Prostate gland (tissue), 2 donors: ENCODE data around the gene ST3GAL6. TPM values are rescaled to one million over a fixed set of nuclear protein-coding genes. Genes with fewer than 3 reads are reported as not detected.

Experiments used
- DNase-seq: peaks from one replicate; pipeline ENCODE4 v3.0.0-alpha.2; 2019; ENCODE audit warnings: low spot score
- H3K27ac ChIP-seq, 2 donors: fragments of 200-600 bp; sonication (generic); 2 replicates each; pipeline ENCODE4 v1.5.1; 2017 to 2019
- H3K27me3 ChIP-seq: fragments of 200-600 bp; sonication (generic); replicated peaks from 2 replicates; pipeline ENCODE4 v1.5.1; 2019; ENCODE audit not compliant: insufficient read depth
- H3K36me3 ChIP-seq, 2 donors: fragments of 200-600 bp; sonication (generic); 1 replicate in 1 of 2; 2 replicates in 1 of 2; pipeline versions ENCODE4 v1.5.1 to v1.8.1; 2017 to 2019
- H3K4me1 ChIP-seq: fragments of 200-600 bp; sonication (generic); replicated peaks from 2 replicates; pipeline ENCODE4 v1.5.1; 2019
- H3K4me3 ChIP-seq, 2 donors: fragments of 200-600 bp; sonication (generic); 2 replicates each; pipeline ENCODE4 v1.5.1; 2017 to 2019
- H3K9me3 ChIP-seq: fragments of 200-600 bp; sonication (generic); 2 replicates; pipeline ENCODE4 v1.5.1; 2017
- POLR2A ChIP-seq: fragments of 450-650 bp; IDR thresholded peaks from one replicate; pipeline ENCODE4 v1.6.1; 2016; ENCODE audit warnings: antibody characterized with exemption, mild to moderate bottlenecking
- POLR2AphosphoS5 ChIP-seq: sonication (generic); formaldehyde crosslinking; IDR thresholded peaks from one replicate; pipeline ENCODE4 v1.6.1; 2017; ENCODE audit warnings: antibody characterized with exemption
- WGBS: methylation state at CpG from one replicate; pipeline ENCODE4 v1.1.5; 2018; 5-methylcytosine and 5-hydroxymethylcytosine counted together
- intact Hi-C: fragments of 100-400 bp; cut with DNase I; formaldehyde crosslinking; loops from one replicate; pipeline ENCODE4 v1.14.2; 2022
- total RNA-seq, 2 donors: library from RNA; depleted of rRNA; stranded (reverse); fragments of >200 nt; gene quantifications; one replicate each; pipeline ENCODE4 v1.1.0, GENCODE V29; 2016
- TF ChIP-seq, protein P1 (sequence below), 4 experiments: fragments of 200-600 bp in 2 of 4; fragments of 450-650 bp in 2 of 4; sonication (generic) in 2 of 4; IDR thresholded peaks; 1 replicate in 3 of 4; 2 replicates in 1 of 4; pipeline ENCODE4 v1.5.1; 2016 to 2019; ENCODE audit warnings: antibody characterized with exemption in 4 of 4, mild to moderate bottlenecking in 2 of 4, moderate library complexity in 2 of 4

Gene ST3GAL6
- total RNA-seq, 2 donors from 2014 or later, result 7.1 to 10.6 TPM

DNA sequence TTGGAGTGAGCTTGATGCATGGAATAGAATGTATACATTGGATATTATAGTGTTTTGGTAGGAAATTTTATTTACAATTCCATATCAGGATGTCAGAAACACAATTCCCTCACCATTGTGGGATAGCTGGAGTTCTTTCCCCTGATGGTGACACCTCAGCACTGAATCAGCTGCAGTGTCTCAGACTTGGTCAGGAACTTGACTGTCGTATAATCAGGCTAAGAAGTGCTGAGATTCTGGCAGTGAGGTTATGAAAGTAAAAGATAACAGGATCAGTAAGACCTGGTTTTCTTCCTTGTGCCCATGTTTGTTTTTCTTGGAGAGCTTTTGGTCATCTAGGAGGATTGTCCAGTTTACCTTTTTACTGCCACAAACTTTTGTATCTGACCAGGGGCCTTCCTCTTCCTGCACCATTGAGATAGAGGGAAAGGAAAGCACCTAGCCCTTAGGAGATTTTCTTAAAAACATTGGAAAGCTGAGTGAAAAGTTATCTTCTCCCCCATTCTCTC lies 27.3 kb upstream of the ST3GAL6 start:
- Histone ChIP-seq H3K27me3 (no peaks in the 10 kb centered on the region), H3K9me3 (no peaks in the 10 kb centered on the region), H3K36me3 (no peaks in the 10 kb centered on the region), H3K4me1 (peaks cover 8% of the 10 kb centered on the region), H3K4me3 (no peak overlapping the region), H3K27ac (no peak overlapping the region)
- DNase-seq, result no peak
- 65% methylated on average over 1 of the region's 1 CpG for WGBS
- peak; percentile 7 for TF ChIP-seq POLR2AphosphoS5
- TF ChIP-seq, protein P1, sequence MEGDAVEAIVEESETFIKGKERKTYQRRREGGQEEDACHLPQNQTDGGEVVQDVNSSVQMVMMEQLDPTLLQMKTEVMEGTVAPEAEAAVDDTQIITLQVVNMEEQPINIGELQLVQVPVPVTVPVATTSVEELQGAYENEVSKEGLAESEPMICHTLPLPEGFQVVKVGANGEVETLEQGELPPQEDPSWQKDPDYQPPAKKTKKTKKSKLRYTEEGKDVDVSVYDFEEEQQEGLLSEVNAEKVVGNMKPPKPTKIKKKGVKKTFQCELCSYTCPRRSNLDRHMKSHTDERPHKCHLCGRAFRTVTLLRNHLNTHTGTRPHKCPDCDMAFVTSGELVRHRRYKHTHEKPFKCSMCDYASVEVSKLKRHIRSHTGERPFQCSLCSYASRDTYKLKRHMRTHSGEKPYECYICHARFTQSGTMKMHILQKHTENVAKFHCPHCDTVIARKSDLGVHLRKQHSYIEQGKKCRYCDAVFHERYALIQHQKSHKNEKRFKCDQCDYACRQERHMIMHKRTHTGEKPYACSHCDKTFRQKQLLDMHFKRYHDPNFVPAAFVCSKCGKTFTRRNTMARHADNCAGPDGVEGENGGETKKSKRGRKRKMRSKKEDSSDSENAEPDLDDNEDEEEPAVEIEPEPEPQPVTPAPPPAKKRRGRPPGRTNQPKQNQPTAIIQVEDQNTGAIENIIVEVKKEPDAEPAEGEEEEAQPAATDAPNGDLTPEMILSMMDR (IDR thresholded peaks at IDR 0.05), result no peak
- intact Hi-C loops, result no loop called here

DNA sequence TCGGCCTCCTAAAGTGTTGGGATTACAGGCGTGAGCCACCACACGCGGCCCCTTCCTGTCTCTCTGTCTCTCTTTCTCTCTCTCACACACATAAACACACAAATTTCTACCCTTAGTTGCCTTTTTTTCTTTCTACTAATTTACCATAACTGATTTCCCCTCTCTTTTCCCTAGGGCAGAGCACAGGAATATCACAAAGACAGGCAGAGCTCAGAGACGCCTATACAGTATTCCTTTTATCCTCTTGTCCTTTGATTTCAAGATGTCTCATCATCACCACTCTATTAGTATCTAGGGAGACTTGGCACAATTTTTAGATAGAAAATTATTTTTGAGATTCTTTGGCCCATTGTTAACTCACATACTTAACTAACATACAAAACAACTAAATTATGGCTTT lies 25.8 kb upstream of the ST3GAL6 start:
- H3K4me3 ChIP-seq, result no peak overlapping the region
- DNase-seq, result no peak
- no peak overlapping the region for H3K27ac ChIP-seq
- H3K9me3 ChIP-seq, result no peaks in the 10 kb centered on the region
- intact Hi-C loops, result no loop called here
- TF ChIP-seq POLR2AphosphoS5 (no peak), POLR2A (no peak)
- TF ChIP-seq, protein P1 (IDR thresholded peaks at IDR 0.05), result no peak
- H3K36me3 ChIP-seq, result no peaks in the 10 kb centered on the region
- H3K27me3 ChIP-seq, result no peaks in the 10 kb centered on the region
- peaks cover 8% of the 10 kb centered on the region for H3K4me1 ChIP-seq
- 97% methylated on average over 5 of the region's 5 CpGs for WGBS

- no peak overlapping the region for H3K4me3 ChIP-seq
- peaks cover 7% of the 10 kb centered on the region for H3K4me1 ChIP-seq
- H3K27me3 ChIP-seq, result no peaks in the 10 kb centered on the region
- intact Hi-C loops, result no loop called here
- no peak for DNase-seq
- H3K9me3 ChIP-seq, result no peaks in the 10 kb centered on the region
- no peak overlapping the region for H3K27ac ChIP-seq
- no peaks in the 10 kb centered on the region for H3K36me3 ChIP-seq
- TF ChIP-seq, protein P1 (IDR thresholded peaks at IDR 0.05), result no peak
- TF ChIP-seq POLR2A (no peak), POLR2AphosphoS5 (no peak)
Measured at GRCh38 chr3:98739266-98739665, 23.9 kb upstream of the ST3GAL6 start.

DNA sequence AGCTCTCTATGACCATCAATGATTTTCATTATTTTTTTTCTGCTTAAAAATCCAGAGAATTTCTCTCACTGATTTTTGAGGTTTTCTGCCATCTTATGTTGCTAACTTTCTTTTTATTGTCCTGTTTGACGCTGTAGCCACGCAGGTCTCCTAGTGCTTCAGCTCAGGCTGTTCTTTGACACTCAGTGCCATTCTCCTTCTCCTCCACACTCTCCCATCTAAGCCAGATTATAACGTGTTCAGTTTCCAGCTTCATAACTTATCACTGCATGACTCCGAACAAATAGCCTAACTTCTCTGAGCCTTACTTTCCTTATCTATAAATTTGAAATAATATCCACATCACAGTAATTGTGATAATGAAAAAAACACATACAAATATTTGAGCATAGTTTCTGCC lies 22.8 kb upstream of the ST3GAL6 start:
- Histone ChIP-seq H3K27ac (no peak overlapping the region), H3K27me3 (no peaks in the 10 kb centered on the region), H3K4me3 (no peak overlapping the region), H3K9me3 (no peaks in the 10 kb centered on the region), H3K4me1 (peaks cover 2% of the 10 kb centered on the region), H3K36me3 (no peaks in the 10 kb centered on the region)
- intact Hi-C loops, result no loop called here
- 68% methylated on average over 4 of the region's 4 CpGs for WGBS
- DNase-seq, result no peak
- no peak for TF ChIP-seq POLR2AphosphoS5
- TF ChIP-seq, protein P1 (IDR thresholded peaks at IDR 0.05), result no peak

GRCh38 chr3:98741121-98741716 lies 21.9 kb upstream of the ST3GAL6 start:
- Histone ChIP-seq H3K9me3 (no peaks in the 10 kb centered on the region), H3K27me3 (no peaks in the 10 kb centered on the region), H3K4me1 (no peaks in the 10 kb centered on the region), H3K27ac (no peak overlapping the region), H3K4me3 (no peak overlapping the region), H3K36me3 (no peaks in the 10 kb centered on the region)
- intact Hi-C loops, result no loop called here
- 91% methylated on average over 5 of the region's 5 CpGs for WGBS
- no peak for TF ChIP-seq POLR2A
- TF ChIP-seq, protein P1 (IDR thresholded peaks at IDR 0.05), result no peak
- no peak for TF ChIP-seq POLR2AphosphoS5
- DNase-seq, result no peak
